HG03378 (cell line): ENCODE data around the gene CYP26A1.

Experiments used
- ATAC-seq: cut with Tn5 transposase; IDR thresholded peaks from one replicate; pipeline ENCODE4 v1.9.1; 2021; ENCODE audit warnings: mild to moderate bottlenecking, moderate library complexity; ENCODE audit not compliant: unreplicated experiment

Gene CYP26A1

GRCh38 chr10:93063977-93064660 is 9.6 kb upstream of the CYP26A1 start:
- no peak for ATAC-seq

- ATAC-seq = no peak
Observed at GRCh38 chr10:93064874-93065660, 8.6 kb upstream of the CYP26A1 start.

- ATAC-seq = no peak
Observed at GRCh38 chr10:93065675-93066543, 7.8 kb upstream of the CYP26A1 start.

- ATAC-seq = no peak
Observed at GRCh38 chr10:93066544-93066913, 7.2 kb upstream of the CYP26A1 start.

GRCh38 chr10:93067443-93068365 is 6.0 kb upstream of the CYP26A1 start:
- no peak for ATAC-seq

- no peak for ATAC-seq
Observed at GRCh38 chr10:93068411-93069244, 5.1 kb upstream of the CYP26A1 start.

GRCh38 chr10:93069245-93069561 is 4.5 kb upstream of the CYP26A1 start:
- no peak for ATAC-seq

GRCh38 chr10:93070378-93071176 is 3.1 kb upstream of the CYP26A1 start:
- no peak for ATAC-seq

GRCh38 chr10:93071177-93071472 is 2.6 kb upstream of the CYP26A1 start:
- no peak for ATAC-seq

- ATAC-seq = no peak
Observed at GRCh38 chr10:93071674-93072224, 1.9 kb upstream of the CYP26A1 start.

- ATAC-seq = no peak
Observed at GRCh38 chr10:93072225-93072712, 1.4 kb upstream of the CYP26A1 start.

- ATAC-seq = no peak
Observed at GRCh38 chr10:93072713-93073538, 767 bp upstream of the CYP26A1 start.

- no peak for ATAC-seq
Observed at GRCh38 chr10:93074147-93074596, 479 bp downstream of the CYP26A1 start.

- ATAC-seq = no peak
Observed at GRCh38 chr10:93074597-93075368, 1.1 kb downstream of the CYP26A1 start.

GRCh38 chr10:93075369-93076221 is 1.9 kb downstream of the CYP26A1 start:
- ATAC-seq = no peak

- ATAC-seq = no peak
Observed at GRCh38 chr10:93076871-93077270, 3.2 kb downstream of the CYP26A1 start.
